Uterus (tissue), 4 donors: ENCODE data around the gene WNT9A. TPM values are rescaled to one million over a fixed set of nuclear protein-coding genes. Genes with fewer than 3 reads are reported as not detected.

ENCODE experiments used
- DNase-seq, 2 donors: peaks; one replicate each; pipeline ENCODE4 v3.0.0-alpha.2; 2019 to 2020
- H3K27ac ChIP-seq, 2 donors: fragments of 200-600 bp; sonication (generic); 1 replicate in 1 of 2; 2 replicates in 1 of 2; pipeline ENCODE4 v1.5.1; 2016 to 2018
- H3K27me3 ChIP-seq, 2 donors: fragments of 200-600 bp; sonication (generic); one replicate each; pipeline ENCODE4 v1.5.1; 2018 to 2019; ENCODE audit warnings: control low read depth in 1 of 2
- H3K36me3 ChIP-seq, 2 donors: fragments of 200-600 bp; sonication (generic); one replicate each; pipeline ENCODE4 v1.5.1; 2019; ENCODE audit warnings: control low read depth in 1 of 2
- H3K4me1 ChIP-seq, 2 donors: fragments of 200-600 bp; sonication (generic); one replicate each; pipeline ENCODE4 v1.5.1; 2018 to 2019; ENCODE audit warnings: control low read depth in 1 of 2
- H3K4me3 ChIP-seq, 2 donors: fragments of 200-600 bp; sonication (generic); 1 replicate in 1 of 2; 2 replicates in 1 of 2; pipeline ENCODE4 v1.5.1; 2018 to 2019; ENCODE audit warnings: mild to moderate bottlenecking in 1 of 2
- H3K9me3 ChIP-seq, 2 donors: fragments of 200-600 bp; sonication (generic); one replicate each; pipeline ENCODE4 v1.5.1; 2019; ENCODE audit warnings: control low read depth in 1 of 2
- CTCF ChIP-seq, 4 experiments: fragments of 200-600 bp in 2 of 4; fragments of 450-650 bp in 2 of 4; sonication (generic) in 2 of 4; IDR thresholded peaks; one replicate each; pipeline ENCODE4 v1.5.1; 2016 to 2019; ENCODE audit warnings: antibody characterized with exemption in 4 of 4, mild to moderate bottlenecking in 2 of 4, moderate library complexity in 1 of 4
- POLR2A ChIP-seq, 2 donors: fragments of 450-650 bp; IDR thresholded peaks; one replicate each; pipeline ENCODE4 v1.6.1; 2016; ENCODE audit warnings: antibody characterized with exemption in 2 of 2, mild to moderate bottlenecking in 1 of 2, moderate library complexity in 1 of 2
- intact Hi-C: fragments of 100-400 bp; cut with DNase I; formaldehyde crosslinking; loops from one replicate; pipeline ENCODE4 v1.15.1; 2023; ENCODE audit warnings: low total_unique reads
- total RNA-seq, 4 donors: library from RNA; depleted of rRNA in 3 of 4; stranded (reverse); fragments of >200 nt in 3 of 4; gene quantifications; one replicate each; pipeline versions ENCODE4 v1.1.0 to v1.2.4, GENCODE V29; 2014 to 2023
- donor health status: DM: yes; HTN: yes; CAD: no.

Gene WNT9A
- total RNA-seq, 4 donors from 2014 or later = 2.4 to 6.8 (median 4.4) TPM; not detected in 1

GRCh38 chr1:227903614-227904501, 43.9 kb downstream of the WNT9A start:
- Histone ChIP-seq H3K36me3 (no peaks in the 10 kb centered on the region), H3K27me3 (no peaks in the 10 kb centered on the region), H3K27ac (no peak overlapping the region), H3K9me3 (no peaks in the 10 kb centered on the region), H3K4me3 (no peak overlapping the region), H3K4me1 (no peaks in the 10 kb centered on the region)
- intact Hi-C loops = no loop called here
- no peak for TF ChIP-seq CTCF (IDR thresholded peaks at IDR 0.05)
- TF ChIP-seq POLR2A (IDR thresholded peaks at IDR 0.05) = no peak
- DNase-seq = no peak

GRCh38 chr1:227903061-227903521, 44.6 kb downstream of the WNT9A start:
- Histone ChIP-seq H3K36me3 (no peaks in the 10 kb centered on the region), H3K27me3 (no peaks in the 10 kb centered on the region), H3K9me3 (no peaks in the 10 kb centered on the region), H3K4me1 (no peaks in the 10 kb centered on the region), H3K4me3 (no peak overlapping the region), H3K27ac (no peak overlapping the region)
- DNase-seq = no peak
- intact Hi-C loops = no loop called here
- no peak for TF ChIP-seq CTCF (IDR thresholded peaks at IDR 0.05)
- TF ChIP-seq POLR2A (IDR thresholded peaks at IDR 0.05) = no peak

GRCh38 chr1:227902641-227902990, 45.1 kb downstream of the WNT9A start:
- no peaks in the 10 kb centered on the region for H3K4me1 ChIP-seq
- no peaks in the 10 kb centered on the region for H3K36me3 ChIP-seq
- H3K4me3 ChIP-seq = no peak overlapping the region
- no peak overlapping the region for H3K27ac ChIP-seq
- no peaks in the 10 kb centered on the region for H3K9me3 ChIP-seq
- H3K27me3 ChIP-seq = no peaks in the 10 kb centered on the region
- no peak for DNase-seq
- intact Hi-C loops = no loop called here
- no peak for TF ChIP-seq POLR2A (IDR thresholded peaks at IDR 0.05)
- TF ChIP-seq CTCF (IDR thresholded peaks at IDR 0.05) = no peak

GRCh38 chr1:227901906-227902640, 45.7 kb downstream of the WNT9A start:
- no peak for DNase-seq
- Histone ChIP-seq H3K27me3 (no peaks in the 10 kb centered on the region), H3K4me3 (no peak overlapping the region), H3K27ac (no peak overlapping the region), H3K36me3 (no peaks in the 10 kb centered on the region), H3K4me1 (no peaks in the 10 kb centered on the region), H3K9me3 (no peaks in the 10 kb centered on the region)
- TF ChIP-seq CTCF (IDR thresholded peaks at IDR 0.05) (no peak), POLR2A (IDR thresholded peaks at IDR 0.05) (no peak)
- intact Hi-C loops = no loop called here
